ENCODE measurements around the gene ZNF92.
"Not testable (repeated sequence)": the region's sequence is repeated elsewhere in the genome, so short reads cannot be mapped to it uniquely, and the experiment has no call there.

Gene ZNF92

DNA sequence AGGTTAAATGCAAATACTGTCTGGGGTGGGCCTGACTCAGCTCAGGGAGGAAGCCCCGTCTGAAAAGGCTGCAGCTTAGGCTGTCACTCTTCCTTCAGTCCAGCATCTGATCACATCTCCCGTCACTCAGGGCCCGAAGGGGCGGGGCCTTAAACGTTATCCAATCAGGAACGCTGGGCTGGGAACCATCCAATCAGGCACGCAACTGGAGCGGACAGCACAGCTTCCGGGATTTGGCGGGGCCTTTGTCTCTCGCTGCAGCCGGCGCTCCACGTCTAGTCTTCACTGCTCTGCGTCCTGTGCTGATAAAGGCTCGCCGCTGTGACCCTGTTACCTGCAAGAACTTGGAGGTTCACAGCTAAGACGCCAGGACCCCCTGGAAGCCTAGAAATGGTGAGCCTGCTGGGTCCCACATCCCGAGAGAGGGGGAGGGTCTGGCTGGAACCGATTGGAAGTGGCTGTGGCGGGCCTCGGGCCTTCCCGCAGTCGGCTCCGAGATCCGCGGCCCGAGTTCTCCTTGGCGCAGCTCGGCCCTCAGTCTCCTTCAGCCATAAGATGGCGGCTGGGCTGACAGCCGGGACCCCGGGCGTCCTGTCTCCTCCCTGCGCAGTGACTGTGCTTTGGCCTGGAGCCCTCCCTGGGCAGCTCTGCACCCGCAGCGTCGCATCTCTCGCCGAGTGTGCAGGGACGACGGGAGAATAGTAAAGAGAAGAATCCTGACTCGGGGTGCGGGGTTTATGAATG lies at the start of gene ZNF92:
ZNF92 (plus strand) TSS at position 248 of the 744 bp plus-strand sequence; CDS start at position 391, 143 bp downstream.
- TF ChIP-seq, protein P1, sequence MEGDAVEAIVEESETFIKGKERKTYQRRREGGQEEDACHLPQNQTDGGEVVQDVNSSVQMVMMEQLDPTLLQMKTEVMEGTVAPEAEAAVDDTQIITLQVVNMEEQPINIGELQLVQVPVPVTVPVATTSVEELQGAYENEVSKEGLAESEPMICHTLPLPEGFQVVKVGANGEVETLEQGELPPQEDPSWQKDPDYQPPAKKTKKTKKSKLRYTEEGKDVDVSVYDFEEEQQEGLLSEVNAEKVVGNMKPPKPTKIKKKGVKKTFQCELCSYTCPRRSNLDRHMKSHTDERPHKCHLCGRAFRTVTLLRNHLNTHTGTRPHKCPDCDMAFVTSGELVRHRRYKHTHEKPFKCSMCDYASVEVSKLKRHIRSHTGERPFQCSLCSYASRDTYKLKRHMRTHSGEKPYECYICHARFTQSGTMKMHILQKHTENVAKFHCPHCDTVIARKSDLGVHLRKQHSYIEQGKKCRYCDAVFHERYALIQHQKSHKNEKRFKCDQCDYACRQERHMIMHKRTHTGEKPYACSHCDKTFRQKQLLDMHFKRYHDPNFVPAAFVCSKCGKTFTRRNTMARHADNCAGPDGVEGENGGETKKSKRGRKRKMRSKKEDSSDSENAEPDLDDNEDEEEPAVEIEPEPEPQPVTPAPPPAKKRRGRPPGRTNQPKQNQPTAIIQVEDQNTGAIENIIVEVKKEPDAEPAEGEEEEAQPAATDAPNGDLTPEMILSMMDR (IDR thresholded peaks at IDR 0.05; ENCODE audit: low read depth, low read length) = no peak
- peak; percentile 93 to 96 for DNase-seq (ENCODE audit: low read depth in 2 of 2)
- H3K4me3 ChIP-seq (replicated peaks in 1 of 2; ENCODE audit: low read depth in 2 of 2, low read length in 2 of 2) = peak within 1 kb of the TSS; percentile 90

DNA sequence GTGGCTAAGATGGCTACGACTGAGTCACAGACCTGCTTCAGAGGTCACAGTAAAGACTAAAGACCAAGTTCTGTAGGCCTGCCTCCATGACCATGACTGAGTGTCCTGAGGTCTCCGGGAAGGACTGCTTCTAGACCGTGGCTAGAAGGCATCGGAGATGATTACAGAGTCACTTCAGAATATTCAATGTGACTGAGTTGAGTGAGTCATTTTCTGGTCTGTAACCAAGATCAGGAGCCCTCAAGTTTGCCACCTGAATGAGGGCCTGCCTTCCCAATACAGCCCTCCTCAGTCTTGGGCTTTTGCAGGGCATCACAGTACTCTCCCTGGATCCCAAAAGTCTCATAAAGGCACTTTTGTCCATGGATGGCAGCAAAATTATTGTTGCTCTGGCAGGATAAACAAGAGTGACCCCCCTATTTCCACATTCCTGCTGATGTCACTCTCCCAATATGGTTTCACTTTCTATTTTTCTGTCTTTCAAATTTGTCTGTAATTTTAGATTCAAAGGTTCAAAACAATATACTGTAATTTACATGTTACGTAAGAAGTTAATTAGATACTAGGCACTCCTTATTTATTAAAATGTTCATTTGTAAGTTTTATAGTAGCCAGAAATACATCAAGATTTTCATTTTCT lies 47.7 kb upstream of the ZNF92 start:
- DNase-seq (ENCODE audit: low read depth in 2 of 2) = no peak
- TF ChIP-seq, protein P1 (IDR thresholded peaks at IDR 0.05; ENCODE audit: low read depth, low read length) = no peak
- no peak overlapping the region for H3K4me3 ChIP-seq (replicated peaks in 1 of 2; ENCODE audit: low read depth in 2 of 2, low read length in 2 of 2)

DNA sequence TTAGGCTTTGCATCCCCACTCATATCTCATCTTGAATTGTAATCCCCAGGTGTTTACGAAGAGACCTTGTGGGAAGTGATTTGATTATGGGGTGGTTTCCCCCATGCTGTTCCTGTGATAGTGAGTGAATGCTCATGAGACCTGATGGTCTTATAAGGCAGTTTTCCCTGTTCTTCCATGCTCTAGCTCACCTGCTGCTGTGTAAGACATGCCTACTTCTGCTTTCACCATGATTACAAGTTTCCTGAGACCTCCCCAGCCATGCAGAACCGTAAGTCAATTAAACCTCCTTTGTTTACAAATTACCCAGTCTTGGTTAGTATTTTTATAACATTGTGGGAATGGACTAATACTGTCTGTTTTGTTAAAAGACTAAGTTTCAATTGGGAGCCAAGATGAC lies 35.3 kb upstream of the ZNF92 start:
- DNase-seq (ENCODE audit: low read depth in 2 of 2) = no peak
- TF ChIP-seq, protein P1 (IDR thresholded peaks at IDR 0.05; ENCODE audit: low read depth, low read length) = no peak
- no peak overlapping the region for H3K4me3 ChIP-seq (replicated peaks in 1 of 2; ENCODE audit: low read depth in 2 of 2, low read length in 2 of 2)

DNA sequence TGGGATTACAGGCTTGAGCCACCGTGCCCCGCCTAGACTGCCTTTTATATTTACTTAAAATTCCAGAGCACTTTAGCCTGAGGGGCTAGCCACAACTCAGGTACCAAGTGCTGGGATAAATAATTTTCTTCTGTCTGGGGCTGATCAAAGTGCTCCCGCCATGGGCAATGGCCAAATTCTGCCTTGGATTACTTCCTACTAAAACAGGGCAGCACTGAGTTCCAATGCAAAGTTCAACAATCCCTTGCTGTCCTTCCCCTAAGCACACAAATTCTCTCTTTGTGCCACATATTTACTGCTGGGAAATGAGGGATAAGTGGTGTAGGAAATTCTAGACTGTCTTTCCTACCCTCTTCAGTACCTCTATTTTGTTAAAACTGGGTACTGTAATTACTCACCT lies 34.4 kb upstream of the ZNF92 start:
- TF ChIP-seq, protein P1 (IDR thresholded peaks at IDR 0.05; ENCODE audit: low read depth, low read length) = no peak
- no peak overlapping the region for H3K4me3 ChIP-seq (replicated peaks in 1 of 2; ENCODE audit: low read depth in 2 of 2, low read length in 2 of 2)
- no peak for DNase-seq (ENCODE audit: low read depth in 2 of 2)

DNA sequence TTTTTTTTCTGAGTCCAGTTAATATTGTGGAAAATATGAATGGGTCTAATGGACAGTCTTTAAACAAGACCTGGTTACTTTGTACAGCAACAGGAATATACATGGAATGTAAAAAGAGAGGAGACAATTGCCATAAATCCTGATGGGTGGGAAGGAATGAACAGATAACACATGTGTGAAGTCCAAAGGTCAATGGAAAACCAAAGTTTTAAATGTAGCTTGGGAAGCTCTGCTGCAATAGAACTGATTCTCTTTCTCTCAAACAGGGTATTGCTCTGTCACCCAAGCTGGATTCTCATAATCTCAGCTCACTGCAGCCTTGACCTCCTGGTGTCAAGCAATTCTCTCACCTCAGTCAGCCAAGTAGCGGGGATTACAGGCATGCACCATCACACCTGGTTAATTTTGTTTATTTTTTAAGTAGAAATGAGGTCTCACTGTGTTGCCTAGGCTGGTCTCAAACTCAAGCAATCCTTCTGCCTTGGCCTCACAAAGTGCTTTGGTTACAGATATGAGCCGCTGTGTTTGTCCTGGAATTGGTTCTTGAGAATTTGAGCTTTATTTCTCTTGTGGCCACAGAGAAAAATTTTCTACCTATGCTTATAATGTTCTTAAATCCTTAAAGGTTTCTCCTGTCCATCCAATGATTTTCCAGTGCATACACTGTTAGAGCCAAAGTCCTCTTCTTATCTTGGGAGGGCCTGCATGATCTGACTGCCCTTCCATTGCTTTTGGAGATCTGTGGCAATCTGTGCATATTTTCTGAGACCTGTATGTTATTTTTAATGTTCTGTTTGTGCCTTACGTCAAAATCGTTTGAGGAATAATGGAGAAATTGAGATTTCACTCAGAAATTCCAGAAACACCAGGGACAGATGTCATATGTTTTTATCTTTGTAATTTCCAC lies 30.7 kb upstream of the ZNF92 start:
- DNase-seq (ENCODE audit: low read depth in 2 of 2) = no peak
- H3K4me3 ChIP-seq (replicated peaks in 1 of 2; ENCODE audit: low read depth in 2 of 2, low read length in 2 of 2) = no peak overlapping the region
- TF ChIP-seq, protein P1 (IDR thresholded peaks at IDR 0.05; ENCODE audit: low read depth, low read length) = no peak

DNA sequence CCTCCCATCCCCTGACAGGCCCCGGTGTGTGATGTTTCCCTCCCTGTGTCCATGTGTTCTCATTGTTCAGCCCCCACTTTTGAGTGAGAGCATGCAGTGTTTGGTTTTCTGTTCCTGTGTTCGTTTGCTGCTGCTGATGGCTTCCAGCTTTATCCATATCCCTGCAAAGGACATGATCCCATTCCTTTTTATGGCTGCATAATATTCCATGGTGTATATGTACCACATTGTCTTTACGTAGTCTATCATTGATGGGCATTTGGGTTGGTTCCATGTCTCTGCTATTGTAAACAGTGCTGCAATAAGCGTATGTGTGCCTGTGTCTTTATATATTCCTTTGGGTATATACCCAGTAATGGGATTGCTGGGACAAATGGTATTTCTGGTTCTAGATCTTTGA lies 29.1 kb upstream of the ZNF92 start:
- H3K4me3 ChIP-seq (replicated peaks in 1 of 2; ENCODE audit: low read depth in 2 of 2, low read length in 2 of 2); DNase-seq (ENCODE audit: low read depth in 2 of 2): not testable (repeated sequence)

DNA sequence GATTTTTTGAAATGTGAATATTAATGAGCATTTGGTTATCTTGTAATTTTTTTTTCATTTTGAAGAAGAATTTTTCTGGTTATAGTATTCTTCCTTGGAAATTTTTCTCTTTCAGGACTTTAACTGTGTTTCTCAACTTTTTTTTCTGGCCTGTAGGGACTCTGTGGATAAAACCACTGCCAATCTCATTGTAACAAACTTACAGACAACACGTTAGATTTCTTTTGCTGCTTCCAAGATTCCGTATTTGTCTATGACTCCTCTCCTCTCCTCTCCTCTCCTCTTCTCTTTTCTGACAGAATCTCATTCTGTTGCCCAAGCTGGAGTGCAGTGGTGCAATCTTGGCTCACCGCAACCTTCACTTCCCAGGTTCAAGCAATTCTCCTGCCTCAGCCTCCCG lies 19.4 kb upstream of the ZNF92 start:
- TF ChIP-seq, protein P1 (IDR thresholded peaks at IDR 0.05; ENCODE audit: low read depth, low read length) = no peak
- no peak overlapping the region for H3K4me3 ChIP-seq (replicated peaks in 1 of 2; ENCODE audit: low read depth in 2 of 2, low read length in 2 of 2)
- no peak for DNase-seq (ENCODE audit: low read depth in 2 of 2)
